SU-DHL-6 (cell line): ENCODE data around the gene KIF18B.

ENCODE experiments used
- H2AFZ ChIP-seq: fragments of 200-600 bp; sonication (generic); 2 replicates; pipeline ENCODE4 v1.6.1; 2014; ENCODE audit warnings: low read depth, mild to moderate bottlenecking, moderate library complexity, mixed read lengths, antibody characterized with exemption, low read length; ENCODE audit not compliant: severe bottlenecking
- H3F3A ChIP-seq: fragments of 200-600 bp; shearing (Covaris generic); 2 replicates; pipeline ENCODE4 v1.6.0; 2016; ENCODE audit warnings: antibody characterized with exemption, mild to moderate bottlenecking; ENCODE audit not compliant: insufficient read depth
- H3K27ac ChIP-seq: fragments of 200-600 bp; sonication (generic); 2 replicates; pipeline ENCODE4 v1.5.1; 2016; ENCODE audit warnings: low read depth, mild to moderate bottlenecking, low read length, moderate library complexity, mixed read lengths
- H3K27me3 ChIP-seq: fragments of 200-600 bp; sonication (generic), shearing (Covaris generic); 2 replicates; pipeline ENCODE4 v1.6.0; 2014; ENCODE audit warnings: mild to moderate bottlenecking, low read length
- H3K36me3 ChIP-seq: fragments of 200-600 bp; sonication (generic); 2 replicates; pipeline ENCODE4 v1.6.1; 2014; ENCODE audit warnings: mild to moderate bottlenecking, low read length, mixed read lengths
- H3K4me2 ChIP-seq: fragments of 300-600, 200-600 bp; shearing (Covaris generic), sonication (generic); 2 replicates; pipeline ENCODE4 v1.6.0; 2014; ENCODE audit warnings: low read length, low read depth, mild to moderate bottlenecking; ENCODE audit not compliant: poor library complexity, severe bottlenecking
- H3K4me3 ChIP-seq: fragments of 200-600 bp; sonication (generic); 2 replicates; pipeline ENCODE4 v1.5.1; 2014; ENCODE audit warnings: antibody characterized with exemption, low read length, mild to moderate bottlenecking, mixed read lengths; ENCODE audit not compliant: insufficient read depth, poor library complexity, severe bottlenecking
- H3K79me2 ChIP-seq: fragments of 200-600 bp; sonication (generic); 2 replicates; pipeline ENCODE4 v1.6.1; 2014; ENCODE audit warnings: mild to moderate bottlenecking, low read length, moderate library complexity; ENCODE audit not compliant: insufficient read depth
- H3K9ac ChIP-seq: fragments of 200-600 bp; sonication (generic); 2 replicates; pipeline ENCODE4 v1.7.0; 2014; ENCODE audit warnings: mild to moderate bottlenecking, low read length
- H3K9me2 ChIP-seq: fragments of 200-600 bp; sonication (generic); replicated peaks from 2 replicates; pipeline ENCODE4 v1.6.1; 2014; ENCODE audit warnings: low read length; ENCODE audit not compliant: insufficient read depth
- H3K9me3 ChIP-seq: fragments of 200-600 bp; sonication (generic); 2 replicates; pipeline ENCODE4 v1.6.1; 2014; ENCODE audit warnings: low read length, mixed read lengths; ENCODE audit not compliant: insufficient read depth
- H4K20me1 ChIP-seq: fragments of 200-600 bp; sonication (generic); 2 replicates; pipeline ENCODE4 v1.6.1; 2014; ENCODE audit warnings: low read depth, mild to moderate bottlenecking, antibody characterized with exemption, low read length, moderate library complexity, mixed read lengths
- EZH2phosphoT487 ChIP-seq: fragments of 200-600 bp; sonication (generic), shearing (Covaris generic); conservative IDR thresholded peaks from 2 replicates; pipeline ENCODE4 v1.6.1; 2018; ENCODE audit warnings: mild to moderate bottlenecking, antibody characterized with exemption, low read length, moderate library complexity, mixed read lengths
- TF ChIP-seq, protein P1 (sequence below): fragments of 200-600 bp; sonication (generic); IDR thresholded peaks from one replicate; pipeline ENCODE4 v1.5.1; 2017; ENCODE audit warnings: antibody characterized with exemption, mild to moderate bottlenecking, low read length, moderate library complexity; ENCODE audit not compliant: insufficient read depth, poor library complexity, severe bottlenecking

Gene KIF18B

DNA sequence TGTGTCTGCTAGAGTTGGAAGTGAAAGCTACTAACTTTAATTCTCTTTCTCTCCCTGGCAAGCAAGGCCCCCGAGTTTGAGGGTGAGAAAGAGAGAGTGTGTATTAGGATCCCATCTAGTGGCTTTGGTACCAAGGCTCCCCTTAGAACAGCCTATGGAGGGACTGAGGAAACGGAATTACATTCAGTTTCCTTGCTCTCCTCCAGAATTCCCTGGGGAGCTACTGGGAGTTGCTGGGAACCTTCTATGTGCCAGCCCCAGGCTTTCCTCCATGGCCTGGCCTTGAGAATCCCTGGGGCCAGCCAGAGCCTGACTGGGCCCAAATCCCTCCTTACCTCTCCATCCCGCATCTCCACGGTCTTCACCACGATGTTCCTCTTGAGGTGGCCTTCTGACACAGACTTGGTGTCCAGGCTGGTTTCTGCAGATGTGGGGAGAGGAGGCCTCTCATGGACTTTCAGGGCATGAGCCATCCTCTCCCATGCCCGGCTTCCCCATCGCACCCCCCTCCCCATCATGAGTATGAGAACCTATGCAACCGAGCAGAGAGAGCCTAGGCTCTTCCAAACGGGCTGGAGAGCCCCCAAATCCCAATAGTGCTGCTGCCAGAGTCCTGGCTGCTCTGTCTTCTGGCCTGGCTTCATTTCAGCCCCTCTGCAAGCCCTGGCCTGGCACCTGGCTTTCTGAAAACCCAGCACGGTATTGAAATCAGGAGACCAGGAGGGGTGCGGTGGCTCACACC, 39.7 kb downstream of the KIF18B start:
- Histone ChIP-seq H3K36me3 (no peaks in the 10 kb centered on the region), H3K27me3 (no peaks in the 10 kb centered on the region), H3K4me2 (no peak overlapping the region), H3K27ac (no peak overlapping the region), H3K9me3 (no peaks in the 10 kb centered on the region), H3K9ac (no peak overlapping the region), H3K4me3 (no peak overlapping the region), H3K9me2 (no peaks in the 10 kb centered on the region), H4K20me1 (no peaks in the 10 kb centered on the region), H3K79me2 (no peaks in the 10 kb centered on the region), H2AFZ (no peak overlapping the region), H3F3A (no peaks in the 10 kb centered on the region)
- no peak for TF ChIP-seq EZH2phosphoT487
- TF ChIP-seq, protein P1, sequence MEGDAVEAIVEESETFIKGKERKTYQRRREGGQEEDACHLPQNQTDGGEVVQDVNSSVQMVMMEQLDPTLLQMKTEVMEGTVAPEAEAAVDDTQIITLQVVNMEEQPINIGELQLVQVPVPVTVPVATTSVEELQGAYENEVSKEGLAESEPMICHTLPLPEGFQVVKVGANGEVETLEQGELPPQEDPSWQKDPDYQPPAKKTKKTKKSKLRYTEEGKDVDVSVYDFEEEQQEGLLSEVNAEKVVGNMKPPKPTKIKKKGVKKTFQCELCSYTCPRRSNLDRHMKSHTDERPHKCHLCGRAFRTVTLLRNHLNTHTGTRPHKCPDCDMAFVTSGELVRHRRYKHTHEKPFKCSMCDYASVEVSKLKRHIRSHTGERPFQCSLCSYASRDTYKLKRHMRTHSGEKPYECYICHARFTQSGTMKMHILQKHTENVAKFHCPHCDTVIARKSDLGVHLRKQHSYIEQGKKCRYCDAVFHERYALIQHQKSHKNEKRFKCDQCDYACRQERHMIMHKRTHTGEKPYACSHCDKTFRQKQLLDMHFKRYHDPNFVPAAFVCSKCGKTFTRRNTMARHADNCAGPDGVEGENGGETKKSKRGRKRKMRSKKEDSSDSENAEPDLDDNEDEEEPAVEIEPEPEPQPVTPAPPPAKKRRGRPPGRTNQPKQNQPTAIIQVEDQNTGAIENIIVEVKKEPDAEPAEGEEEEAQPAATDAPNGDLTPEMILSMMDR = no peak

DNA sequence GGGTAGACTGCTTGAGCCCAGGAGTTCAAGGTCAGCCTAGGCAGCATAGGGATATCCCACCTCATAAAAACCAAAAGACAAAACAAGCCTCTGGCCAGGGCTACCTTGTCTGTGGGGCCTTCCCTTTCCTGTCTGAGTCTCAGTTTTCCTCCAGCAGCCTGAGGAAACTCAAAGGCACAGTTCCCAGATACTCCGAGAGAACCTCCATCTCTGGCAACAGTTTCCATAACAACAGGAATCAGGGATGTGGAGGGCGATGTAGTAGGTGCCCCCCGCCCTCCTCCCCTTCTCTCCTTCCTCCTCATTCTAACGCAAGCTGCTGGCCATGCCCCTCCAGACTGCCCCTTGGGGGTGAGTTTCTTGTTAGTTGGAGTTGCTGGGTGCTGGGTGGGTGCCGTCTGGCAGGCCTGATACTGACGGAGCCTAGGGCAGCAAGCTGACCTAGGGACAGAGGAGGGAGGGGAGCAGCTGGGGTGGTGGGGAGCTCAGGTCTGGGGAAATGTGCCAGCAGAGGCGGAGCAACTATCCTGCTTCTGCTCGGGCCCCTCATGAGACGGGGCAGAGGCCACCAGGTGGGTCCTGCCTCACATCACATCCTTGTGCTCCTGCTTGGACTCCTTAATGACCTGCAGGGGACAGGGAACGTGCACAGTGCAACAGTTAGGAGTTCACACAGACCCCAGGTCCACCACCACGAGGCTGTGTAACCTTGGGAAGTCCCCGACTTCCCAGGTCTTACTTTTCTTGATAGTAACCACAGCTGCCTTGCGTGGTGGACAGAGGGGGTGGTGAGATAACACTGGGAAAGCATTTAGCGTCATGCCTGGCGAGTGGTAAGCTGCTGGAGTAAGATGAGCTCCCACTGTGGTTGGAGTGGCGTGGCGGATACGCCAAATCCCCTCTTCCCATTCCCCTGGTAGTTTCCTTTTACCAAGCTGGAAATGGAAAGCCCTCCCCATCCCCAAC, 40.5 kb downstream of the KIF18B start:
- H3K9me2 ChIP-seq = no peaks in the 10 kb centered on the region
- H3K27ac ChIP-seq = no peak overlapping the region
- TF ChIP-seq, protein P1 = no peak
- TF ChIP-seq EZH2phosphoT487 = no peak
- H3K36me3 ChIP-seq = no peaks in the 10 kb centered on the region
- no peaks in the 10 kb centered on the region for H3K79me2 ChIP-seq
- no peak overlapping the region for H3K4me2 ChIP-seq
- H4K20me1 ChIP-seq = no peaks in the 10 kb centered on the region
- H3K9ac ChIP-seq = no peak overlapping the region
- H3K4me3 ChIP-seq = no peak overlapping the region
- H3K27me3 ChIP-seq = no peaks in the 10 kb centered on the region
- H3K9me3 ChIP-seq = no peaks in the 10 kb centered on the region
- no peaks in the 10 kb centered on the region for H3F3A ChIP-seq
- H2AFZ ChIP-seq = no peak overlapping the region

GRCh38 chr17:44906010-44906646, 41.4 kb downstream of the KIF18B start:
- no peaks in the 10 kb centered on the region for H3K27me3 ChIP-seq
- no peak overlapping the region for H3K4me3 ChIP-seq
- no peaks in the 10 kb centered on the region for H3K9me3 ChIP-seq
- no peaks in the 10 kb centered on the region for H3K9me2 ChIP-seq
- H3K9ac ChIP-seq = no peak overlapping the region
- no peak for TF ChIP-seq EZH2phosphoT487
- TF ChIP-seq, protein P1 = no peak
- H4K20me1 ChIP-seq = no peaks in the 10 kb centered on the region
- H3K36me3 ChIP-seq = no peaks in the 10 kb centered on the region
- H3F3A ChIP-seq = no peaks in the 10 kb centered on the region
- H3K27ac ChIP-seq = no peak overlapping the region
- H3K4me2 ChIP-seq = no peak overlapping the region
- no peak overlapping the region for H2AFZ ChIP-seq
- H3K79me2 ChIP-seq = no peaks in the 10 kb centered on the region
